G401.6 (cell line): ENCODE results near the gene EFCC1.
"Not testable (repeated sequence)": the region's sequence is repeated elsewhere in the genome, so short reads cannot be mapped to it uniquely, and the experiment has no call there.

Experiments
- FAIRE-seq: peaks from 2 replicates; lab custom pipeline; 2012; peaks lifted over from hg19 to GRCh38; lab: Jason Lieb, UNC

EFCC1 gene

DNA sequence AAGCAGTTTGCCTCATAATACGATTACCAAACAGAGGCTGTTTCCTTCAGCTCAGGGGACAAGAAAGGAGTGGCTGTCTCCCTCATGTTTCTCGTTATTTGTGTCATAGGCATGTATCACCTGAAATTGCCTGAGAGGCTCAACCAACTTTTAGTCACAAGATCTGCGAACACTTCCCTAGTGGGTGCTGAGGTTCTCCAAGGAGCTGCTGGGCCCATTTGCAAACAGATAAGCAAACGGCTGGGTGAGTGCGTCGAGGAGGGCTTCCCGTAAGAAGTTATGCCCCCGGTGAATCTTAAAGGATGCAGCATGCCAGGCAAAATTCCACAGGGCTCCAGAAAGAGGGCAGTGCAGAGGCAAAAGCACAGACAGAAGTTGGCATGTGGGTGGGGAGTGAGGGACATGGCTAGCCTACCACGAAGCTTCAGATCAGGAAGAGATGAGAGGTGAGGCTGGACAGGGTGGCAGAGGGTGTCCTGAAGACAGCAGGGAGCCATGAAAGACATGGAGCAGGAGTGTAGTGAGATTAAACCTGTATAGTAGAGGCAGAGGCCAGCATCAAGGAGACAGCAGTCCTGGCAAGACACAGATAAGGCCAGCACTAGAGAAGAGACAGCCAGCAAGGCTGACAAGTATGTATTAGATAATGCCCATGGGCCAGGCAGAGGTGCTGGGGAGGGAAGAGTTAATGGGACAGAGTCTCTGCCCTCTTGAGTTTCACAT is 55.5 kb downstream of the EFCC1 start:
- no peak for FAIRE-seq

- FAIRE-seq = no peak
Measured at GRCh38 chr3:129057249-129057648, 56.1 kb downstream of the EFCC1 start.

GRCh38 chr3:129058441-129059200 is 57.5 kb downstream of the EFCC1 start:
- no peak for FAIRE-seq

GRCh38 chr3:129059311-129059958 is 58.3 kb downstream of the EFCC1 start:
- FAIRE-seq = no peak

GRCh38 chr3:129060276-129061022 is 59.3 kb downstream of the EFCC1 start, which contains the start of gene GP9:
Gene GP9, plus strand, starts transcription at chr3:129060779. Its CDS starts 961 bp downstream, at chr3:129061740.
- no peak for FAIRE-seq

DNA sequence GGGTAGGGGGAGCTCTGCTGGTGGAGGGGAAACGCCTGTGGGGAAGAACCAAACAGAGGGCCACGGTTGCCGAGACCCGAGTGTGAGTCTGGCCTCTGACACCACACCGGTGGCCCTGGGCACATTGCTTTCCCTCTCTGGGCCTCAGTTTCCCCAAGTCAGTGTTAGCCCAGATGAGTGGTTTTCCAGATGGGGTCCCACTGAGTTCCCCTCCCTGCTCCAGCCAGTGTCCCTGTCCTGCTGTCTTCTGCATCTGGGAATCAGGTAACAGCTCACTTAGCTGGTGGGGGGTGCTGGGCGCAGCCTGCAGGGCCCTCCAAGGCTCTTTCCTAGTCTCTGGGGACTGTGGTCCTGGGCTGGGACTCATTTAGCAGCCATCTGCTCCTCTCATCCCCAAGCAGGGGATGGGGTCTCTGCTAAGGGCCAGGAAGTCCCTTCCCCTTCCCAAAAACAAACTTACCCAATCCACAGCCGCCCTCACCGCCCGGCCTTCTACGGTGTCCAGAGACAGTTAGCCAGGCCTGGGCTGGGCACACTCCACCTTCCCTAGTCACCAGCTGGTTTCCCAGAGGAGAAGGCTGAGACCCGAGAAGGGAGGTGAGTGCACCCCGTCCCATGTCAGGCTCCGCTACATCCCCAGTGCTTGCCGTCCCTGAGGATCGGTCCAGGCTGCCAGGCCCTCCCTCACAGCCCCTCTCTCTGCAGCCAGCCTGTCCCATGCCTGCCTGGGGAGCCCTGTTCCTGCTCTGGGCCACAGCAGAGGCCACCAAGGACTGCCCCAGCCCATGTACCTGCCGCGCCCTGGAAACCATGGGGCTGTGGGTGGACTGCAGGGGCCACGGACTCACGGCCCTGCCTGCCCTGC is 60.2 kb downstream of the EFCC1 start:
- FAIRE-seq = no peak

DNA sequence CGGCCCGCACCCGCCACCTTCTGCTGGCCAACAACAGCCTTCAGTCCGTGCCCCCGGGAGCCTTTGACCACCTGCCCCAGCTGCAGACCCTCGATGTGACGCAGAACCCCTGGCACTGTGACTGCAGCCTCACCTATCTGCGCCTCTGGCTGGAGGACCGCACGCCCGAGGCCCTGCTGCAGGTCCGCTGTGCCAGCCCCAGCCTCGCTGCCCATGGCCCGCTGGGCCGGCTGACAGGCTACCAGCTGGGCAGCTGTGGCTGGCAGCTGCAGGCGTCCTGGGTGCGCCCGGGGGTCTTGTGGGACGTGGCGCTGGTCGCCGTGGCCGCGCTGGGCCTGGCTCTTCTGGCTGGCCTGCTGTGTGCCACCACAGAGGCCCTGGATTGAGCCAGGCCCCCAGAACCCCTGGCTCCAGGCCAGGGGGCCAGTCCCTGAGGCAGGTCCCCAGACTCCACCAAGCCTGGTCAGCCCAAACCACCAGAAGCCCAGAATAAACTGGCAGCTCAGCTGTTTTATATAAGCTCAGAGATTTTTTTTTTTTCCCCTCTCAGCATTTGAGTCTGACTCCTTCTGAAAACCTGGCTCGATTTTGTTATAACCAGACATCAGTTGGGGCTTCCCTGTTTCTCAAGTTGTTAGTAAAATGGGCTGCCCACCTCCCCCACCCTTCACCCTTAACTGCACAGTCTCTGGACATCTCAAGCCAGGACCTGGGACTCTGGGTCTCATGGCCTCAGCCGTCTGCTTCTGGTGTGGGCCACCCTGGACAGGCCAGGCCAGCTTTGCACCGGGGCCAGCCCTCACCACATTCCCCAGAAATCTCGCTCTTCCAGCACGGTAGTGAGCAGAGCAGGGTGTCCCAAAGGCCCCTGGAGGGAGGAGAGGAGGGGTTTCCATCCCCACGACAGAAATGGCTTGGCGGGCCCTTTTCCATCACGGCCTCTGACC is 61.1 kb downstream of the EFCC1 start:
- no peak for FAIRE-seq

- no peak for FAIRE-seq
Measured at GRCh38 chr3:129063091-129063640, 62.1 kb downstream of the EFCC1 start.

DNA sequence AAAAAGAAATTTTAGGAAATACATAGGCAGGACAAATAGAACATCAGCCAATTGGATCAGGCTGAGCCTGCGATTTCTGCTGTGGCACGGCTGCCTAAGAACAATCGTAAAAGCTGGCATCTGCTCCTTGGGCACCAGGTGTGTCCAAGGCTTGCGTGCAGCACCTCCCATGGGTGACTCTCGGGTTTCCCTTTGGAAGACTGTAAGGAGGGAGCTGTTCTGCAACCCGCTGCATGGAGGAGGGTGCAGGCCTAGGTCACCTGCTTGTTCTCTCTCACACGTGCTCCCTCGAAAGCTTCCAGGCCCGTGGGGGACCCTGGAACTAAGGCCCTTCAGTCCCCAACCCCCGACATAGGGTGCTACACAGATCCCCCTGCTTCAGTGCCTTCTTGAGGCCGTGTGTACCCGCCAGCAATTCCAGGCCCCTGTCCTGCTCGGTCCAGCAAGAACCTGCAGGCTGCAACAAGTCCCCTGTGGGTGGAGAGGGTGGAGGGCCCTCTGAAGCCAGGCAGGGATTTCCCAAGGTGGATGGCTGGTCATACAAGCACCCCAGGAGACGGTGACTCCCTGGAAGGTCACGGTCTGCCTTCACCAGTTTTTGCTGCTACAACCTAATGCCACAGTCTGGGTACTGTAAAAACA is 62.9 kb downstream of the EFCC1 start:
- no peak for FAIRE-seq

- no peak for FAIRE-seq
Measured at GRCh38 chr3:129065016-129065719, 64.1 kb downstream of the EFCC1 start.

DNA sequence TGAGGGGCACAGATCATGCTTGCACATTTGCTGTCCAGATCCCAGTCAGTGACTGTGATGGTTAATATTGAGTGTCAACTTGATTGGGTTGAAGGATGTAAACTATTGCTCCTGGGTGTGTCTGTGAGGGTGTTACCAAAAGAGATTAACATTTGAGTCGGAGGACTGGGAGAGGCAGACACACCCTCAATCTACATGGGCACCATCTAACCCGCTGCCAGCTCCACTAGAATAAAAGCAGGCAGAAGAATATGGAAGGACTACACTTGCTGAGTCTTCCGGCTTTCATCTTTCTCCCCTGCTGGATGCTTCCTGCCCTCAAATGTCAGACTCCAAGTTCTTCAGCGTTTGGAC is 64.6 kb downstream of the EFCC1 start:
- no peak for FAIRE-seq

GRCh38 chr3:129067719-129068118 is 66.6 kb downstream of the EFCC1 start:
- not testable (repeated sequence) for FAIRE-seq

DNA sequence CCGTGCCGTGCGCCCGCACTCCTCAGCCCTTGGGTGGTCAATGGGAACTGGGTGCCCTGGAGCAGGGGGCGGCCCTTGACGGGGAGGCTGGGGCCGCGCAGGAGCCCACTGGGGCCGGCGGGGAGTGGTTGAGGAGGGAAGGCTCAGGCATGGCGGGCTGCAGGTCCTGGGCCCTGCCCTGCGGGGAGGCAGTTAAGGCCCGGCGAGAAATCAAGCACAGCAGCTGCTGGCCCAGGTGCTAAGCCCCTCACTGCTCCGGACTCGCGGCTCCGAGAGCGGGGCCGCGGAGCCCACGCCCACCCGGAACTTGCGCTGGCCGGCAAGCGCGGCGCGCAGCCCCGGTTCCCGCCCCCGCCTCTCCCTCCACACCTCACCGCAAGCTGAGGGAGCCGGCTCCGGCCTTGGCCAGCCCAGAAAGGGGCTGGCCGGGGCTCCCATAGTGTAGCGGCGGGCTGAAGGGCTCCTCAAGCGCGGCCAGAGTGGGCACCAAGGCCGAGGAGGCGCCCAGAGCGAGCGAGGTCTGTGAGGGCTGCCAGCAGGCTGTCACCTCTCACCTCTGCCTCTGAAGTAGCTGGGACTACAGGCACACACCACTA is 67.3 kb downstream of the EFCC1 start:
- no peak for FAIRE-seq

DNA sequence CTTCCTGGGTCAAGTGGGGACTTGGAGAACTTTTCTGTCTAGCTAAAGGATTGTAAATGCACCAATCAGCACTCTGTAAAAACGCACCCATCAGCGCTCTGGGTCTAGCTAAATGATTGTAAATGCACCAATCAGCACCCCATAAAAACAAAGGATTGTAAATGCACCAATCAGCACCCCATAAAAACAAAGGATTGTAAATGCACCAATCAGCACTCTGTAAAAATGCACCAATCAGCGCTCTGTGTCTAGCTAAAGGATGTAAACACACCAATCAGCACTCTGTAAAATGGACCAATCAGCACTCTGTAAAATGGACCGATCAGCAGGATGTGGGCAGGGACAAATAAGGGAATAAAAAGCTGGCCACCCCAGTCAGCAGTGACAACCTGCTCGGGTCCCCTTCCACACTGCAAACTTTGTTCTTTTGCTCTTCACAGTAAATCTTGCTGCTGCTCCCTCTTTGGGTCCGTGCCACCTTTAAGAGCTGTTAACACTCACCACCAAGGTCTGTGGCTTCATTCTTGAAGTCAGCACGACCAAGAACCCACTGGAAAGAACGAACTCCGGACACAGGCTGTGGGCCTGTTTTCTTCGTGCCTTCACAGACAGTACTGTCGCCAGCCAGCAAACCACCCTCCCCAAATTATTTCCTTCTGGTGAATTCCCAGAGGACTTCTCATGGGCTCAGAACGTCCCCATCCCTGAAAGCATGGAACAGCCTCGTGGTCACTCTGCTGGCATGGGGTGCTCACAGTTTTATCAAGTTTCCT is 68.4 kb downstream of the EFCC1 start:
- not testable (repeated sequence) for FAIRE-seq

DNA sequence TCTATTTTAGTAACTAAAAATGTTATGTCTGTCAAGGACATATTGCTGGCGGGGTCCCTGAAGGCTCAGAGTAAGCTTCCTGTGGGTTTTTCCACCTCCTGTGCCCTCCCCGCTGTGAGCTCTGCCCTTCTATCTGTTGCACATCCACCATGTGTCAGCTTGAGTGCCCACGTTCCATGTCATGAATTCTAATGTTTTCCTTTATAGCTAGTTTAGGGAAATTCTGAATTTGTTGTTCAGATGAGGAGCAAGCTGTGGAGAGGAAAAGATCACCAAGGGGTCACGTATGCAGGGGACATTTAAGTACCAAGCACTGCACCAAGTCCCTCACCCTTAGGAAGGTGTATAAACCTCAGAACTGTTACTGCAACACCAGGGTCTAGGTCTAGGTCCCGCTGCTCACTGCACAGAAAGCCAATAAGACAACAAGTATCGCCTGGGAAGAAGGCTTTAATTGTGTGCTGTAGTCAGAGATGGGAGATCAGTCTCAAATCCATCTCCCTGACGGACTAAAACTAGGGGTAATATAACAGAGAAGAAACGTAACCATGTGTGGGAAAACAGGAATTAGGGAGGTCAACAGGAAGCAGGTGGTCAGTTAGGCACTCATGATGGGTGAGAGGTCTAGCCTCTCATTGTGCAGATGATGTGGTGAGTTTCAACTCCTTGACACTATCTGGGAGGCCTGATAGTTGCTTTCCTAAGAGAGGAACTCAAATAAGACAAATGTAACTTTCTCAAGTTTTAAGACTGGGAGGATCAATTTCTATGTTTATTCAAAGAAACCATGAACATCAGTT is 69.2 kb downstream of the EFCC1 start:
- no peak for FAIRE-seq

DNA sequence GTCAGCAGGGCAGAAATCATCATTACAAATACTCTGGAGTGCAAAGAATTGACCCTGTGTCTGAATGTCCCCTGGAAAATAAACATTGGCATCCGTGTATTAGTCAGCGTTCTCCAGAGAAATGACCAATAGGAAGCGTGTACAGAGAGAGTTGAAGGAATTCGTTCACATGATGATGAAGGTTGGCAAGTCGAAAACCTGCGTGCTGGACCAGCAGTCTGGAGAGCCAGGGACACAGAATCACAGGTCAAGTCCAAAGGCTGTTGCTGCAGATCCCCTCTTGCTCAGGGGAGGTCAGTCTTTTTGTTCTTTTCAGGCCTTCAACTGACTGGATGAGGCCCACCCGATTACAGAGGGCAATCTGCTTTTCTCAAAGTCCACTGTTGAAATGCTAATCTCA is 76.1 kb downstream of the EFCC1 start:
- FAIRE-seq = no peak

- FAIRE-seq = no peak
Measured at GRCh38 chr3:129078510-129078909, 77.4 kb downstream of the EFCC1 start.
